ENCODE measurements around the gene SYT14.

DNA sequence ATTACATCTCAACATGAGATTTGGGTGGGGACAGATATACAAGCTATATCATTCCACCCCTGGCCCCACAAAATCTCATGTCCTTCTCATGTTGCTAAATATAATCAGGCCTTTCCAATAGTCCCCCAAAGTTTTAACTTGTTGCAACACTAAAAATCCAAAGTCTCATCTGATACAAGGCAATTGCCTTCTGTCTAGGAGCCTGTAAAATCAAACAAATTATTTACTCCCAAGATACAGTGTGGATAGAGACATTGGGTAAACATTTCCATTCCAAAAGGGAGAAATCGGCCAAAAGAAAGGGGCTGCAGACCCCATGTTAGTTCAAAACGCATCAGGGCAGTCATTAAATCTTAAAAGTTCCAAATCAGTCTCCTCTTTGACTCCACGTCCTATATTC lies 47.0 kb downstream of the SYT14 start:
- TF ChIP-seq, protein P1, sequence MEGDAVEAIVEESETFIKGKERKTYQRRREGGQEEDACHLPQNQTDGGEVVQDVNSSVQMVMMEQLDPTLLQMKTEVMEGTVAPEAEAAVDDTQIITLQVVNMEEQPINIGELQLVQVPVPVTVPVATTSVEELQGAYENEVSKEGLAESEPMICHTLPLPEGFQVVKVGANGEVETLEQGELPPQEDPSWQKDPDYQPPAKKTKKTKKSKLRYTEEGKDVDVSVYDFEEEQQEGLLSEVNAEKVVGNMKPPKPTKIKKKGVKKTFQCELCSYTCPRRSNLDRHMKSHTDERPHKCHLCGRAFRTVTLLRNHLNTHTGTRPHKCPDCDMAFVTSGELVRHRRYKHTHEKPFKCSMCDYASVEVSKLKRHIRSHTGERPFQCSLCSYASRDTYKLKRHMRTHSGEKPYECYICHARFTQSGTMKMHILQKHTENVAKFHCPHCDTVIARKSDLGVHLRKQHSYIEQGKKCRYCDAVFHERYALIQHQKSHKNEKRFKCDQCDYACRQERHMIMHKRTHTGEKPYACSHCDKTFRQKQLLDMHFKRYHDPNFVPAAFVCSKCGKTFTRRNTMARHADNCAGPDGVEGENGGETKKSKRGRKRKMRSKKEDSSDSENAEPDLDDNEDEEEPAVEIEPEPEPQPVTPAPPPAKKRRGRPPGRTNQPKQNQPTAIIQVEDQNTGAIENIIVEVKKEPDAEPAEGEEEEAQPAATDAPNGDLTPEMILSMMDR (IDR thresholded peaks at IDR 0.05), result no peak
- no peak for TF ChIP-seq EP300 (IDR thresholded peaks at IDR 0.05)

Data from tibial nerve (tissue), 4 donors.